DMS153 (cell line): ENCODE results near the gene PTPRU.
"Not testable (repeated sequence)": the region's sequence is repeated elsewhere in the genome, so short reads cannot be mapped to it uniquely, and the experiment has no call there.

Source experiments
- DNase-seq: peaks from one replicate; lab custom pipeline; 2025; lab: John Stamatoyannopoulos, UW

The PTPRU gene

GRCh38 chr1:29222260-29222659 lies 14.1 kb upstream of the PTPRU start:
- DNase-seq, result not testable (repeated sequence)

GRCh38 chr1:29222686-29223085 lies 13.6 kb upstream of the PTPRU start:
- DNase-seq, result no peak

GRCh38 chr1:29223521-29223920 lies 12.8 kb upstream of the PTPRU start:
- no peak for DNase-seq

- no peak for DNase-seq
Measured at GRCh38 chr1:29224356-29224837, 11.9 kb upstream of the PTPRU start.

- DNase-seq, result no peak
Measured at GRCh38 chr1:29225361-29225760, 11.0 kb upstream of the PTPRU start.

- no peak for DNase-seq
Measured at GRCh38 chr1:29227511-29227910, 8.8 kb upstream of the PTPRU start.

GRCh38 chr1:29230204-29230552 lies 6.1 kb upstream of the PTPRU start:
- no peak for DNase-seq

- DNase-seq, result peak; percentile 94
Measured at GRCh38 chr1:29230553-29231378, 5.6 kb upstream of the PTPRU start, which contains the start of gene MECR. TSS of gene MECR (minus strand) at chr1:29230934. CDS start at chr1:29230906, 28 bp downstream.

GRCh38 chr1:29232387-29232786 lies 3.9 kb upstream of the PTPRU start:
- DNase-seq, result no peak

- no peak for DNase-seq
Measured at GRCh38 chr1:29233693-29234092, 2.6 kb upstream of the PTPRU start.

GRCh38 chr1:29234471-29234870 lies 1.9 kb upstream of the PTPRU start:
- DNase-seq, result no peak

GRCh38 chr1:29234881-29235280 lies 1.4 kb upstream of the PTPRU start:
- not testable (repeated sequence) for DNase-seq

GRCh38 chr1:29236712-29237128 lies 398 bp downstream of the PTPRU start:
- DNase-seq, result no peak

GRCh38 chr1:29237129-29237821 lies 953 bp downstream of the PTPRU start:
- no peak for DNase-seq

GRCh38 chr1:29237852-29238619 lies 1.7 kb downstream of the PTPRU start:
- DNase-seq, result peak; percentile 31

GRCh38 chr1:29238620-29239002 lies 2.3 kb downstream of the PTPRU start:
- DNase-seq, result no peak

GRCh38 chr1:29239142-29239541 lies 2.8 kb downstream of the PTPRU start:
- DNase-seq, result no peak

GRCh38 chr1:29240400-29240837 lies 4.1 kb downstream of the PTPRU start:
- no peak for DNase-seq

- no peak for DNase-seq
Measured at GRCh38 chr1:29240986-29241385, 4.7 kb downstream of the PTPRU start.

- no peak for DNase-seq
Measured at GRCh38 chr1:29243023-29243870, 6.9 kb downstream of the PTPRU start.

GRCh38 chr1:29243871-29244200 lies 7.5 kb downstream of the PTPRU start:
- no peak for DNase-seq

GRCh38 chr1:29245261-29245660 lies 8.9 kb downstream of the PTPRU start:
- no peak for DNase-seq
